C4-2B (cell line): Measurements from ENCODE around the gene PADI4.

ENCODE experiments used
- H3K27ac ChIP-seq: fragments of 450-650 bp; 2 replicates; pipeline ENCODE4 v1.5.1; 2017
- CTCF ChIP-seq: fragments of 450-650 bp; conservative IDR thresholded peaks from 2 replicates; pipeline ENCODE4 v1.5.1; 2017; ENCODE audit warnings: mild to moderate bottlenecking
- ZFX ChIP-seq: fragments of 450-650 bp; IDR thresholded peaks from 2 replicates; pipeline ENCODE4 v1.6.1; 2017

PADI4 gene

GRCh38 chr1:17397910-17398695, 90.1 kb downstream of the PADI4 start:
- TF ChIP-seq ZFX (no peak), CTCF (no peak)
- no peak overlapping the region for H3K27ac ChIP-seq

GRCh38 chr1:17400725-17401341, 92.8 kb downstream of the PADI4 start:
- no peak for TF ChIP-seq CTCF
- no peak for TF ChIP-seq ZFX
- H3K27ac ChIP-seq = no peak overlapping the region

- TF ChIP-seq ZFX (no peak), CTCF (no peak)
- no peak overlapping the region for H3K27ac ChIP-seq
Measured at GRCh38 chr1:17401841-17402240, 93.8 kb downstream of the PADI4 start.

GRCh38 chr1:17403081-17403480, 95.1 kb downstream of the PADI4 start:
- TF ChIP-seq CTCF (no peak), ZFX (no peak)
- H3K27ac ChIP-seq = no peak overlapping the region

GRCh38 chr1:17404034-17404684, 96.2 kb downstream of the PADI4 start:
- no peak overlapping the region for H3K27ac ChIP-seq
- TF ChIP-seq CTCF (no peak), ZFX (no peak)

GRCh38 chr1:17404820-17405219, 96.8 kb downstream of the PADI4 start:
- TF ChIP-seq ZFX (no peak), CTCF (no peak)
- no peak overlapping the region for H3K27ac ChIP-seq
